CD4-positive, alpha-beta memory T cell (primary cell): ENCODE measurements around the gene AIG1. TPM values are rescaled to one million over a fixed set of nuclear protein-coding genes. Genes with fewer than 3 reads are reported as not detected.
A peak's percentile ranks its signal among the peaks of the same experiment; 100 is the strongest.

Experiments used
- CTCF ChIA-PET: fragments of 350-600 bp; sonication (Branson Sonifier 250); formaldehyde crosslinking; loops from one replicate; lab custom pipeline; 2021; ENCODE audit warnings: inconsistent platforms; ENCODE audit not compliant: partially characterized antibody; lab: Charles Lee
- POLR2A ChIA-PET: fragments of 350-600 bp; sonication (Branson Sonifier 250); formaldehyde crosslinking; loops from one replicate; lab custom pipeline; 2021; ENCODE audit not compliant: partially characterized antibody; lab: Charles Lee
- DNase-seq, 5 donors: peaks; one replicate each; pipeline versions ENCODE4 v3.0.0 to v3.0.0-alpha.2; 2020 to 2022; ENCODE audit warnings: mixed read lengths in 1 of 5
- H3K27ac ChIP-seq: one replicate; pipeline ENCODE4 v1.7.0; 2013; ENCODE audit warnings: low read depth, low read length
- H3K27me3 ChIP-seq: 2 replicates; pipeline ENCODE4 v1.7.0; 2013; ENCODE audit warnings: mild to moderate bottlenecking, low read length, moderate library complexity; ENCODE audit not compliant: insufficient read depth
- H3K36me3 ChIP-seq: 2 replicates; pipeline ENCODE4 v1.7.0; 2013; ENCODE audit warnings: mild to moderate bottlenecking, low read length, moderate library complexity; ENCODE audit not compliant: insufficient read depth
- H3K4me1 ChIP-seq: 2 replicates; pipeline ENCODE4 v1.7.0; 2013; ENCODE audit warnings: mild to moderate bottlenecking, low read length, moderate library complexity; ENCODE audit not compliant: insufficient read depth
- H3K4me3 ChIP-seq, 2 donors: one replicate each; pipeline ENCODE4 v1.7.0; 2013; ENCODE audit warnings: low read length in 2 of 2, mild to moderate bottlenecking in 1 of 2
- H3K9me3 ChIP-seq, 2 donors: one replicate each; pipeline ENCODE4 v1.7.0; 2013; ENCODE audit warnings: low read length in 2 of 2, control low read depth in 1 of 2; ENCODE audit not compliant: control insufficient read depth in 1 of 2
- H3K27ac Mint-ChIP-seq, 7 donors: one replicate each; pipeline ENCODE4 v1.8.0; 2020 to 2021; ENCODE audit warnings: mixed read lengths in 7 of 7, mild to moderate bottlenecking in 6 of 7, inconsistent platforms in 3 of 7, moderate library complexity in 3 of 7
- H3K27me3 Mint-ChIP-seq, 2 donors: one replicate each; pipeline ENCODE4 v1.8.0; 2020 to 2021; ENCODE audit warnings: mixed read lengths in 2 of 2
- H3K36me3 Mint-ChIP-seq, 2 donors: one replicate each; pipeline ENCODE4 v1.8.0; 2020 to 2021; ENCODE audit warnings: mixed read lengths in 2 of 2, inconsistent platforms in 1 of 2, mild to moderate bottlenecking in 1 of 2
- H3K4me1 Mint-ChIP-seq, 4 donors: one replicate each; pipeline ENCODE4 v1.8.0; 2020 to 2021; ENCODE audit warnings: mixed read lengths in 4 of 4, mild to moderate bottlenecking in 1 of 4
- H3K4me3 Mint-ChIP-seq, 8 donors: one replicate each; pipeline ENCODE4 v1.8.0; 2020 to 2021; ENCODE audit warnings: mixed read lengths in 8 of 8, mild to moderate bottlenecking in 7 of 8, moderate library complexity in 6 of 8, inconsistent platforms in 3 of 8
- H3K9me3 Mint-ChIP-seq, 8 donors: one replicate each; pipeline ENCODE4 v1.8.0; 2020 to 2021; ENCODE audit warnings: mixed read lengths in 8 of 8, mild to moderate bottlenecking in 5 of 8, inconsistent platforms in 3 of 8, moderate library complexity in 1 of 8
- intact Hi-C: fragments of 100-400 bp; cut with micrococcal nuclease; formaldehyde crosslinking; loops from one replicate; pipeline ENCODE4 v1.15.1; 2023
- polyA plus RNA-seq, 2 donors: library from polyadenylated mRNA; unstranded; fragments of 300-500 nt; fragmentation: Illumina TruSeq; gene quantifications; one replicate each; pipeline ENCODE4 v1.2.3, GENCODE V29; 2021
- total RNA-seq, 2 experiments: library from RNA; stranded (reverse); gene quantifications; one replicate each; pipeline ENCODE4 v1.2.3, GENCODE V29; 2021

AIG1 gene
- total and polyA plus RNA-seq, 4 experiments from 2014 or later, result 9.6 to 21.5 (median 15.3) TPM

DNA sequence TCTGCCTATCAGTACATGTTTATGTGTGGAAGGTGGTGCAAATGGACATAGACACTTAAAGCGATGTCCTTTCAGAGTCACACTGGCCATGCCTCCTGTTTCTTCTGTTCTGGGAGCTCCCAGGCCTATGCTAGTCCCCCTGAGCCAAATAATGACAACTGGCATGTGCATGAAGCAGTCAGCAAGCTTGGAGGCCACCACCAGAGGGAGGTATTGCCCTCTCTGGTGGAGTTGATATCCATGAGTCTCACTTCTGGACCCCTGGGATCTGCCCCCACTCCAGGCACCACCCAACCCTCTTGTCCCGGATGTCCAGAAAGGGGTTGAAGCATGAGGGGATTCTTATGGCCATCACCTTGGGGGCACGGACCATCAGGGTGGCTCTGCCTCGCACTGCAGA, 172.2 kb downstream of the AIG1 start:
- Mint-ChIP-seq H3K4me1 (no peaks in the 10 kb centered on the region), H3K27ac (no peak overlapping the region), H3K9me3 (no peaks in the 10 kb centered on the region), H3K4me3 (no peak overlapping the region), H3K36me3 (peaks cover 0 to 6% of the 10 kb centered on the region in 2 donors), H3K27me3 (no peaks in the 10 kb centered on the region)
- no peaks in the 10 kb centered on the region for H3K27me3 ChIP-seq
- peak in 1 of 5 donors; percentile 7 for DNase-seq
- ChIA-PET CTCF (interaction anchor here (1.2 kb wide), 1 partner anchor 194 kb away, joined by 3 read pairs; no protein-coding TSS in a partner anchor), POLR2A (no interaction called here)
- H3K4me1 ChIP-seq, result no peaks in the 10 kb centered on the region
- no peak overlapping the region for H3K4me3 ChIP-seq
- H3K9me3 ChIP-seq, result no peaks in the 10 kb centered on the region
- H3K36me3 ChIP-seq, result no peaks in the 10 kb centered on the region
- no peak overlapping the region for H3K27ac ChIP-seq
- intact Hi-C loops, result no loop called here

DNA sequence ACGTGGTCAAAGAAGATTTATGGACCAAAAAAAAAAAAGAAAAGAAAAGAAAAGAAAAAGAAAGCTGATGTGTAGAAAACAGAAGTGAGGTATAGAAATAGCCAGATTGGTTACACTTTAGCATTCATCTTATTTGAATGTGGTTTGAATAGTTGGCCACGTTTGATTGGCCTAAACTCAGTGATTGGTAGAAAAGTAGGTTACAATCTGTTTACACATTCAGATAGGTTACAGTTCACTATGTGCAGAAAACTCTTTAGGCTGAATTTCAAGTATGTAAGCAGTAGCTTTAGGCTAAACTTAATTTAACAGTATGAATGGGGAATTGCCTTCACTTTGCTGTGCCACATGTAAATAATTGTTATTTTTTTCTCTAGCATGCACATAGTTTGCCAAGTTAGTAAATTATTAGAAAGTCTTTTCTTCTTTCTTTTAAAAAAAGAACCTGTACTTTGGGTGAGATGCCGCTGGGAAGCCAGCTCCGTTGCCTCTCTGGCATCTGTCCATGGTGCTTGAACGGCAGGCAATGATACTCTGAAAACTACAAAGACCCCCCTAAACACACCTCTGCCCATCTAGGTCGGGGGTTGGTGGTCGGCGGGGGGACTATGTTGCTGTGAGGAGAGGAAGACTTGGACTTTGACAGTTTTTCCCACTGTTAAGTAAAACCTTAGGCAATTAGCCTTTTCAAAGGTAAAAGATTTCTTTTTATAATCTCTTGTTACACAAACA, 173.0 kb downstream of the AIG1 start:
- no peaks in the 10 kb centered on the region for H3K4me1 ChIP-seq
- no peaks in the 10 kb centered on the region for H3K27me3 Mint-ChIP-seq
- no peaks in the 10 kb centered on the region for H3K9me3 Mint-ChIP-seq
- H3K27ac ChIP-seq, result no peak overlapping the region
- H3K4me1 Mint-ChIP-seq, result no peaks in the 10 kb centered on the region
- H3K9me3 ChIP-seq, result no peaks in the 10 kb centered on the region
- no peaks in the 10 kb centered on the region for H3K36me3 ChIP-seq
- intact Hi-C loops, result no loop called here
- DNase-seq, result no peak
- no peaks in the 10 kb centered on the region for H3K36me3 Mint-ChIP-seq
- no peak overlapping the region for H3K4me3 ChIP-seq
- ChIA-PET CTCF (no interaction called here), POLR2A (no interaction called here)
- H3K4me3 Mint-ChIP-seq, result no peak overlapping the region
- no peak overlapping the region for H3K27ac Mint-ChIP-seq
- H3K27me3 ChIP-seq, result no peaks in the 10 kb centered on the region

DNA sequence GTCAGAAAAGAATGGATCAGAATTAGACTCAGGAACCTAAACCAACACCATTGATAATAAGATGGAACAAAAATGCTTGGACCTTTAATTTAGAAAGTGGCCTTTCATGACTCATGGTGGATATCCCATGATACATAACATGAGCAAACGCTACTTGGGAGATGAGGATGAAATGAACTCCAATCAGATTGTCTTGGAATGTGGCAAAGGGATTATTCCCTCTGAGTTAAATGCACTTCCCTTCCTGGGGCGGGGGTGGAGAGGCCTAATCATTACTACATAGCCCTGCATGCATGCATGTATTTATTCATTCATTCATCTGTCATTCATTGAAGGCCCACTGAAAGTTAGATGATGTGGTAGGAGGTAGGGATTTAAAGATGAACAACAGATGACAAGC, 174.0 kb downstream of the AIG1 start:
- Mint-ChIP-seq H3K4me3 (no peak overlapping the region), H3K9me3 (no peaks in the 10 kb centered on the region), H3K27me3 (no peaks in the 10 kb centered on the region), H3K4me1 (no peaks in the 10 kb centered on the region), H3K36me3 (no peaks in the 10 kb centered on the region), H3K27ac (no peak overlapping the region)
- H3K27ac ChIP-seq, result no peak overlapping the region
- intact Hi-C loops, result no loop called here
- DNase-seq, result no peak
- H3K4me1 ChIP-seq, result no peaks in the 10 kb centered on the region
- H3K4me3 ChIP-seq, result no peak overlapping the region
- no peaks in the 10 kb centered on the region for H3K27me3 ChIP-seq
- no peaks in the 10 kb centered on the region for H3K36me3 ChIP-seq
- ChIA-PET CTCF (no interaction called here), POLR2A (no interaction called here)
- no peaks in the 10 kb centered on the region for H3K9me3 ChIP-seq

DNA sequence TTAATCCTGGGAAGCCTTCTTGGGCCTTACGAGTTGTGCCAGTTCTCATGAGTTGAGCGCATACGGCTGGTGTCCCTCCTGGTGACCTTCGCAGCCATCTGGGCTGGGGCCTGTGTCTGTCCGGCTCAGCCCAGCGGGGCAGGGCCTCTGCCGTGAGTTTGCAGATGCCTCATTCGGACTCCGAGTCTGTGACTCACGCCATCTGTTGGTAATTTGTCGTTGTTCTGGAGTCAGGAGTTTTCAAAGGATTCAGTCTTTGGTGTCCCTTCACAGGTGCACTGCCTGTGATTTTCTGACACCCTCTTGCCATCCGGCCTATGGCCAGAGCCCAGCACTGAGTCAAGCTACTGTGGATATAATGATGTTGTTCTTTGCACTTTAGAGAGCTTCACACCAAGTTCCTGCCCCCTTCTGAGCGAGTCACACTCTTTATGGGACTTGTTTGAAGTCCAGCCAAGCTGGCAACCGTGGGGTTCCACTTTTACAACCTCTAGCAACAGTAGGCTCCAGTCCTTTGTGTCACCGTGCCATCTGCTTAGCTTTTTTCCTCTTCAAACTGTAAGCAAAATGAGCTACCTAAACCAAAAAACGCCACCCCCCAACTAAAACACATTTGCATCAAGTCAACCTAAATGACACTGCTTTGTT, 175.6 kb downstream of the AIG1 start:
- no peak overlapping the region for H3K4me3 ChIP-seq
- intact Hi-C loops, result no loop called here
- H3K4me1 ChIP-seq, result no peaks in the 10 kb centered on the region
- H3K27me3 ChIP-seq, result no peaks in the 10 kb centered on the region
- no peaks in the 10 kb centered on the region for H3K36me3 Mint-ChIP-seq
- ChIA-PET POLR2A (no interaction called here), CTCF (no interaction called here)
- no peak overlapping the region for H3K4me3 Mint-ChIP-seq
- DNase-seq, result no peak
- H3K27me3 Mint-ChIP-seq, result no peaks in the 10 kb centered on the region
- H3K9me3 ChIP-seq, result no peaks in the 10 kb centered on the region
- H3K27ac Mint-ChIP-seq, result no peak overlapping the region
- H3K36me3 ChIP-seq, result no peaks in the 10 kb centered on the region
- no peaks in the 10 kb centered on the region for H3K9me3 Mint-ChIP-seq
- no peak overlapping the region for H3K27ac ChIP-seq
- no peaks in the 10 kb centered on the region for H3K4me1 Mint-ChIP-seq

DNA sequence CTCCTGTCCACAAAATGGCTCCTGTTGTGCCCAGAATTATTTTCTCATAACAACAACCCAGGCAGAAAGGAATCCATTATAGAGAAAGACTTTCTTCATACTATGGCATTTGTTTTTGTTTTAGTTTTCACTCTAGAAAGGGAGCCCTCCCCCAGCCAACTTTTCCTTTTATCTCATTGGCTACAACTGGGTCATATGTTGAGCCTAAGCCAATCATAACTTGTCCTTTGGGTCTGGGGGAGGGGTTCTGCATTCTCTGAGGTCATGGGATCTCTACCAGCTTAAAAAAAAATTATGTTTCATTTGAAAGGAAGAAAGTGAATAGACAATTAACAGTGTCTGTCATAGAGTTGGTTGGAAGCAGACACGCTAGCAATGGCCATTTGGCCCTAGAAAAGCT, 177.6 kb downstream of the AIG1 start:
- no peaks in the 10 kb centered on the region for H3K4me1 ChIP-seq
- no peak overlapping the region for H3K4me3 ChIP-seq
- no peaks in the 10 kb centered on the region for H3K36me3 ChIP-seq
- H3K36me3 Mint-ChIP-seq, result no peaks in the 10 kb centered on the region
- H3K9me3 ChIP-seq, result no peaks in the 10 kb centered on the region
- no peaks in the 10 kb centered on the region for H3K4me1 Mint-ChIP-seq
- CTCF ChIA-PET, result no interaction called here
- no peaks in the 10 kb centered on the region for H3K27me3 ChIP-seq
- intact Hi-C loops, result no loop called here
- no peaks in the 10 kb centered on the region for H3K27me3 Mint-ChIP-seq
- H3K27ac ChIP-seq, result no peak overlapping the region
- H3K9me3 Mint-ChIP-seq, result no peaks in the 10 kb centered on the region
- DNase-seq, result no peak
- POLR2A ChIA-PET, result no interaction called here
- no peak overlapping the region for H3K4me3 Mint-ChIP-seq
- no peak overlapping the region for H3K27ac Mint-ChIP-seq

DNA sequence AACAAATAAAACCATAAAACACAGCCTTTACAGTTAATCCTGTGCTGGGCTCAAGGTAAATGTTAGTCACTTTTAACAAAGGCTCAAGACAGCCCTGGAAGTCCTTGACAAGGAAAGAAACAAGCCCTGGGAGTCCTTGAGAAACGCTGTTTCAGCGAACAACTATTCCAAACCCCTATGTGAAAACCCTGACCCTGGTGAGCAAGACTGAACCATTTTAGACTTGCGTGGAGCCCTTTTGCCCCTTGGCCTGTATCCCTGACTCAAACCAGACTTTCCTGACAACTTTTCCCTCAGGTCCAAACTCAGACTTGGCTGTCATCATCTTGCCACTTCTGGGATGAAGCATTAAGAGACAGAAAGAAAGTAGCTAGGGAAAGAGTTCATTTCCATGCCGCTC, 180.4 kb downstream of the AIG1 start:
- Histone ChIP-seq H3K27ac (no peak overlapping the region), H3K27me3 (no peaks in the 10 kb centered on the region), H3K9me3 (no peaks in the 10 kb centered on the region), H3K4me3 (no peak overlapping the region), H3K4me1 (no peaks in the 10 kb centered on the region), H3K36me3 (no peaks in the 10 kb centered on the region)
- intact Hi-C loops, result no loop called here
- ChIA-PET CTCF (no interaction called here), POLR2A (no interaction called here)
- peaks cover 0 to 3% (median 0%) of the 10 kb centered on the region in 8 donors for H3K9me3 Mint-ChIP-seq
- no peak for DNase-seq
- no peaks in the 10 kb centered on the region for H3K4me1 Mint-ChIP-seq
- no peak overlapping the region for H3K4me3 Mint-ChIP-seq
- H3K27me3 Mint-ChIP-seq, result no peaks in the 10 kb centered on the region
- H3K36me3 Mint-ChIP-seq, result peaks cover 0 to 2% of the 10 kb centered on the region in 2 donors
- H3K27ac Mint-ChIP-seq, result no peak overlapping the region

DNA sequence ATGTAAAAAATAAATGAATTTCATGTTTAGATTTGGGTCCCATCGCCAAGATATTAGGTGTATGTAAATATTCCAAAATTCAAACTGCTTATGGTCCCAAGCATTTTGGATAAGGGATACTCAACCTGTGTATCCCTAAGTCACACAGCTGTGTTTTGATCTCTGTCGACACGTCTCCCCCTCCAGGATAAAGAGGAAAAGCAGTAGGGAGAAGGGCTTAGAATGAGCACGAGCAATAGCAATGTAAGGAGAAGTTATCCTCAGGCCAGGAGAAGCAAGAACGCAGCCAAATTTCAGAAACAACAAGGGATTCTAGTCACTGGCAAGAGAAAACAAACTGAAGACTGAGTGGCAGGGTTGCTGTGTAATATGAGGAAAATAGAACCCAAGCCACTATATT, 181.2 kb downstream of the AIG1 start:
- POLR2A ChIA-PET, result no interaction called here
- Histone ChIP-seq H3K4me3 (no peak overlapping the region), H3K36me3 (no peaks in the 10 kb centered on the region), H3K27me3 (no peaks in the 10 kb centered on the region), H3K4me1 (no peaks in the 10 kb centered on the region), H3K27ac (no peak overlapping the region), H3K9me3 (no peaks in the 10 kb centered on the region)
- no peaks in the 10 kb centered on the region for H3K27me3 Mint-ChIP-seq
- H3K36me3 Mint-ChIP-seq, result peaks cover 0 to 4% of the 10 kb centered on the region in 2 donors
- intact Hi-C loops, result no loop called here
- no peak overlapping the region for H3K4me3 Mint-ChIP-seq
- no peak overlapping the region for H3K27ac Mint-ChIP-seq
- DNase-seq, result no peak
- no peaks in the 10 kb centered on the region for H3K4me1 Mint-ChIP-seq
- CTCF ChIA-PET, result no interaction called here
- peaks cover 0 to 4% (median 0%) of the 10 kb centered on the region in 8 donors for H3K9me3 Mint-ChIP-seq
